K562 (cell line): ENCODE data around the gene TMEM100.
A peak's percentile ranks its signal among the peaks of the same experiment; 100 is the strongest.

ENCODE experiments used
- ARID2 ChIP-seq: fragments of 450-650 bp; IDR thresholded peaks from 2 replicates; pipeline ENCODE4 v1.6.1; 2017; ENCODE audit warnings: antibody characterized with exemption, mild to moderate bottlenecking
- BMI1 ChIP-seq: fragments of 150-350 bp; IDR thresholded peaks from 2 replicates; pipeline ENCODE4 v1.6.1; 2014; ENCODE audit warnings: low read length
- CCAR2 ChIP-seq: fragments of 200-400 bp; formaldehyde crosslinking; IDR thresholded peaks from 2 replicates; pipeline ENCODE4 v1.6.1; 2017; ENCODE audit warnings: mild to moderate bottlenecking, low read depth, low read length
- CTCF ChIP-seq, 3 experiments: IDR thresholded peaks in 2 of 3; conservative IDR thresholded peaks in 1 of 3; 2 replicates each; pipeline ENCODE4 v1.5.1; 2011 to 2012; ENCODE audit warnings: low read length in 3 of 3, mild to moderate bottlenecking in 3 of 3, control low read depth in 2 of 3, improper control_type of control experiment in 1 of 3, inconsistent platforms in 1 of 3, low read depth in 1 of 3, mixed read lengths in 1 of 3, moderate library complexity in 1 of 3; ENCODE audit not compliant: insufficient read depth in 2 of 3
- EZH2 ChIP-seq: IDR thresholded peaks from 2 replicates; pipeline ENCODE4 v1.6.1; 2012; ENCODE audit warnings: low read depth, mild to moderate bottlenecking, inconsistent platforms, low read length, borderline replicate concordance
- ILF3 ChIP-seq: fragments of 450-650 bp; IDR thresholded peaks from 2 replicates; pipeline ENCODE4 v1.6.1; 2018; ENCODE audit warnings: antibody characterized with exemption, mild to moderate bottlenecking, moderate library complexity, borderline replicate concordance
- PKNOX1 ChIP-seq: fragments of 450-650 bp; IDR thresholded peaks from 2 replicates; pipeline ENCODE4 v1.6.1; 2016
- RAD21 ChIP-seq, 2 experiments: fragments of 250-450 bp in 1 of 2; fragments of 450-650 bp in 1 of 2; sonication (Bioruptor Pico) in 1 of 2; formaldehyde crosslinking in 1 of 2; IDR thresholded peaks in 1 of 2; conservative IDR thresholded peaks in 1 of 2; 2 replicates each; pipeline versions ENCODE4 v1.4.0 to v1.8.0; 2020 to 2022; ENCODE audit warnings: mild to moderate bottlenecking in 2 of 2, moderate library complexity in 1 of 2
- TBP ChIP-seq: optimal IDR thresholded peaks from 2 replicates; pipeline ENCODE3; 2011; ENCODE audit warnings: low read depth, low read length, improper control_type of control experiment
- YBX1 ChIP-seq: fragments of 450-650 bp; IDR thresholded peaks from 2 replicates; pipeline ENCODE4 v1.7.1; 2016; ENCODE audit warnings: mild to moderate bottlenecking
- TF ChIP-seq, protein P1 (sequence below): sonication (generic); formaldehyde crosslinking; IDR thresholded peaks from 2 replicates; pipeline ENCODE4 v1.8.0; 2022; ENCODE audit warnings: mild to moderate bottlenecking, missing genetic modification reagents

- TF ChIP-seq CCAR2 (no peak), RAD21 (CRISPR knock-in tag; conservative IDR thresholded peaks at IDR 0.05 in 1 of 2, IDR thresholded peaks at IDR 0.05 in 1 of 2) (peak; percentile 81 to 87), BMI1 (no peak), EZH2 (no peak), ILF3 (no peak), ARID2 (no peak), CTCF (IDR thresholded peaks at IDR 0.05 in 2 of 3, conservative IDR thresholded peaks at IDR 0.05 in 1 of 3; ENCODE audit: insufficient read depth in 2 of 3, low read depth in 1 of 3, low read length in 3 of 3) (peak; percentile 76 to 83 (median 78)), TBP (no peak), PKNOX1 (no peak), YBX1 (no peak)
- TF ChIP-seq, protein P1, sequence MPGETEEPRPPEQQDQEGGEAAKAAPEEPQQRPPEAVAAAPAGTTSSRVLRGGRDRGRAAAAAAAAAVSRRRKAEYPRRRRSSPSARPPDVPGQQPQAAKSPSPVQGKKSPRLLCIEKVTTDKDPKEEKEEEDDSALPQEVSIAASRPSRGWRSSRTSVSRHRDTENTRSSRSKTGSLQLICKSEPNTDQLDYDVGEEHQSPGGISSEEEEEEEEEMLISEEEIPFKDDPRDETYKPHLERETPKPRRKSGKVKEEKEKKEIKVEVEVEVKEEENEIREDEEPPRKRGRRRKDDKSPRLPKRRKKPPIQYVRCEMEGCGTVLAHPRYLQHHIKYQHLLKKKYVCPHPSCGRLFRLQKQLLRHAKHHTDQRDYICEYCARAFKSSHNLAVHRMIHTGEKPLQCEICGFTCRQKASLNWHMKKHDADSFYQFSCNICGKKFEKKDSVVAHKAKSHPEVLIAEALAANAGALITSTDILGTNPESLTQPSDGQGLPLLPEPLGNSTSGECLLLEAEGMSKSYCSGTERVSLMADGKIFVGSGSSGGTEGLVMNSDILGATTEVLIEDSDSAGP (CRISPR knock-in tag), result no peak
These were observed 4.5 kb downstream of the TMEM100 start for GRCh38 chr17:55717898-55718735.
